ENCODE measurements around the gene ANAPC1. TPM values are rescaled to one million over a fixed set of nuclear protein-coding genes. Genes with fewer than 3 reads are reported as not detected.
"Not testable (repeated sequence)": the region's sequence is repeated elsewhere in the genome, so short reads cannot be mapped to it uniquely, and the experiment has no call there.

The ANAPC1 gene

GRCh38 chr2:111719610-111720009 is 164.4 kb downstream of the ANAPC1 start:
- H3K27ac ChIP-seq (replicated peaks; ENCODE audit: low read length); H2BK5ac ChIP-seq (ENCODE audit: low read length); DNase-seq (ENCODE audit: low spot score); H3K4me3 ChIP-seq (ENCODE audit: low read length in 2 of 2); H4K91ac ChIP-seq (ENCODE audit: low read depth, low read length, poor library complexity); H3K36me3 ChIP-seq (replicated peaks in 1 of 2; ENCODE audit: control insufficient read depth in 2 of 2, insufficient read depth in 2 of 2, low read length in 2 of 2); H3K4ac ChIP-seq (ENCODE audit: low read length); H2AK5ac ChIP-seq (ENCODE audit: low read depth, low read length); H3K27me3 ChIP-seq (ENCODE audit: control insufficient read depth in 3 of 3, insufficient read depth in 3 of 3, low read depth in 1 of 3, low read length in 3 of 3); H3K9me3 ChIP-seq (replicated peaks in 1 of 2; ENCODE audit: control insufficient read depth in 2 of 2, insufficient read depth in 1 of 2, low read depth in 1 of 2, low read length in 2 of 2); H2BK120ac ChIP-seq (ENCODE audit: low read depth, low read length); H3K14ac ChIP-seq (ENCODE audit: low read length); H2BK15ac ChIP-seq (ENCODE audit: low read length); H3K79me1 ChIP-seq (ENCODE audit: low read depth, low read length); H3K18ac ChIP-seq (ENCODE audit: low read length); H3K9ac ChIP-seq (ENCODE audit: low read depth, low read length, poor library complexity); H3K4me2 ChIP-seq (ENCODE audit: insufficient read depth, low read length, poor library complexity, severe bottlenecking); H2AFZ ChIP-seq (ENCODE audit: low read length); H2BK12ac ChIP-seq (ENCODE audit: low read length); H3K4me1 ChIP-seq (ENCODE audit: control insufficient read depth in 2 of 2, insufficient read depth in 1 of 2, low read depth in 1 of 2, low read length in 2 of 2); H3K23ac ChIP-seq (ENCODE audit: low read depth, low read length, poor library complexity); H4K8ac ChIP-seq (ENCODE audit: low read depth, low read length): not testable (repeated sequence)
- WGBS, 2 donors (ENCODE audit: extremely low coverage in 2 of 2, insufficient read length in 2 of 2, insufficient replicate concordance in 1 of 2), result no CpG with 5 or more reads among the region's 9 CpGs

Small RNA genes within 50 kb of the gene (small RNA-seq; reads per million reads assigned to genes)
- gene MIR4771-2 (ENCODE audit: insufficient read depth), result not detected
- gene RN7SL297P (ENCODE audit: insufficient read depth), result not detected

Measured in neuronal stem cell (in vitro differentiated cells).